ENCODE measurements around the gene MOB1A.
"Not testable (repeated sequence)": the region's sequence is repeated elsewhere in the genome, so short reads cannot be mapped to it uniquely, and the experiment has no call there.

The MOB1A gene

DNA sequence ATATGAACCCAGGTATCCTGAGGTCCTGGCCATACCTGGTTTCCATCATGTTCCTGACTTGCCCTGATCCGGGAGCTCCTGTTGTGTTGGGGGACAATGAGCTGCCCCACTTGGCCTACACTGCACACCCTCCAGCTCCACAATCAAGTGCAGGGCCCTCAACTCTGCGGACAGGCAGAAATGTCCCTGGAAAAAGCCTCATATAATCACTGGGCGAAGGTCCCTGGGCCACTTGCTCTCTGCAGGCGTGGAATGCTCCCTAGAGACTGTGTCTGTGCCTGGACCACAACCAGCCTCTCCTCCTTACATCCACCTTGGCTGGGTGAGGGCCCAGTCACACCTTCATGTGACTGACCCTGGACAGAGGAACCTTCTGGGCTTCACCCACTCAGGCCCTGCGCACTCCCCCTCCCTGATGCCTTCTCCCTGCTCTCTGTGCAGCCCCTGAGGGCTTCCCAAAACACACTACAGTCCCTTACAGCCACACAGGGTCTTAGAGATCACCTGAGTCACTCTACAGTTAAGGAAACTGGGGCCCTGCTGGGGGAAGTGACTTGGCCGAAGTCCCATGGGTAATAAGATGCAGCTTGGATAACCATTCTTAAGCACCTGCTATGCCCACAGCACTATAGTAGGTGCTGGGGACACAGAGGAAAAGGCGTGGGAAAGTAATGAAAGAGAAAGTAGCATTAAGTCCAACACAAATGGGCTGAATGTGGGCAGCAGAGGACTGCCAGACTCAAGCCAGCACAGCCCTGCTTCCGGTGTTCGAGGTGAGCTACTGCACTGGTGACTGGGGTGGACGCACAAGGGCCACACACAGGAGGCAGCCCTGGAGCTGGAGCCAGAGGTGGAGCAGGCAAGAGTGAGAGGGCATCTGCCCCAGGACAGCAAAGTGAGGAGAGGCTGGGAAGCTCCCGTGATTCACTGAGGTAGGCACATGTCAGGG, 40.8 kb downstream of the MOB1A start:
- peaks cover 41% of the 10 kb centered on the region for H3K36me3 ChIP-seq (ENCODE audit: insufficient read depth, insufficient read length, low read length)
- no peak overlapping the region for H3K9ac ChIP-seq (ENCODE audit: insufficient read length, low read depth)
- H3K4me1 ChIP-seq (ENCODE audit: insufficient read depth, insufficient read length): peaks cover 2% of the 10 kb centered on the region
- TF ChIP-seq ZNF274 (IDR thresholded peaks at IDR 0.05; ENCODE audit: low read depth, low read length): no peak
- TF ChIP-seq SUZ12 (IDR thresholded peaks at IDR 0.05; ENCODE audit: extremely low read depth, insufficient read depth, insufficient read length): no peak
- no peak for TF ChIP-seq YY1 (IDR thresholded peaks at IDR 0.05; ENCODE audit: insufficient read depth, insufficient read length)
- no peak for DNase-seq (ENCODE audit: low read depth, low spot score)
- H3K9me3 ChIP-seq (ENCODE audit: insufficient read depth, low read length): no peaks in the 10 kb centered on the region
- no peaks in the 10 kb centered on the region for H3K27me3 ChIP-seq (ENCODE audit: insufficient read depth, insufficient read length)
- H3K4me3 ChIP-seq (ENCODE audit: insufficient read length, low read depth): no peak overlapping the region

DNA sequence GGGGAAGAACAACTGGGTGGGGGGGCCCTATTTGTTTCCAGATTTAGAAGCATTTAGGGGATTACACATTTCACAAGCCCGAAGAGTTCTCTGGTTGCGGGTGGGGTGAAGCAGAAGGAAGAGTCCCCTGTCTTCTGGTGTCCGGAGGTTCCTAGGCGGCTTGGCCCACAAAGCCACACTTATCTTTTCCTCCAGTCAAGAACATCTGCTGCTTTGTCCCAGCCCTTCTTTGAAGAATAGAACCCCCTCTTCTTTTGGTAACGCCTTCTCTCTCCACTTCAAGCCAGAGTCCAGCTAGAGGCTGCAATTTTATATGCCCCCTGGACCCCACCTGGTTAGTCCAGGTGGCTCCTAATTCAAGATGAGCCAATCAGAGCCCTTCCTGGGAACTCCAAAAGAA, 46.8 kb downstream of the MOB1A start:
- no peaks in the 10 kb centered on the region for H3K4me1 ChIP-seq (ENCODE audit: insufficient read depth, insufficient read length)
- H3K27me3 ChIP-seq (ENCODE audit: insufficient read depth, insufficient read length): no peaks in the 10 kb centered on the region
- H3K9ac ChIP-seq (ENCODE audit: insufficient read length, low read depth): no peak overlapping the region
- H3K9me3 ChIP-seq (ENCODE audit: insufficient read depth, low read length): no peaks in the 10 kb centered on the region
- no peak for DNase-seq (ENCODE audit: low read depth, low spot score)
- TF ChIP-seq ZNF274 (IDR thresholded peaks at IDR 0.05; ENCODE audit: low read depth, low read length): no peak
- TF ChIP-seq YY1 (IDR thresholded peaks at IDR 0.05; ENCODE audit: insufficient read depth, insufficient read length): no peak
- no peak for TF ChIP-seq SUZ12 (IDR thresholded peaks at IDR 0.05; ENCODE audit: extremely low read depth, insufficient read depth, insufficient read length)
- H3K36me3 ChIP-seq (ENCODE audit: insufficient read depth, insufficient read length, low read length): peaks cover 11% of the 10 kb centered on the region
- H3K4me3 ChIP-seq (ENCODE audit: insufficient read length, low read depth): no peak overlapping the region

DNA sequence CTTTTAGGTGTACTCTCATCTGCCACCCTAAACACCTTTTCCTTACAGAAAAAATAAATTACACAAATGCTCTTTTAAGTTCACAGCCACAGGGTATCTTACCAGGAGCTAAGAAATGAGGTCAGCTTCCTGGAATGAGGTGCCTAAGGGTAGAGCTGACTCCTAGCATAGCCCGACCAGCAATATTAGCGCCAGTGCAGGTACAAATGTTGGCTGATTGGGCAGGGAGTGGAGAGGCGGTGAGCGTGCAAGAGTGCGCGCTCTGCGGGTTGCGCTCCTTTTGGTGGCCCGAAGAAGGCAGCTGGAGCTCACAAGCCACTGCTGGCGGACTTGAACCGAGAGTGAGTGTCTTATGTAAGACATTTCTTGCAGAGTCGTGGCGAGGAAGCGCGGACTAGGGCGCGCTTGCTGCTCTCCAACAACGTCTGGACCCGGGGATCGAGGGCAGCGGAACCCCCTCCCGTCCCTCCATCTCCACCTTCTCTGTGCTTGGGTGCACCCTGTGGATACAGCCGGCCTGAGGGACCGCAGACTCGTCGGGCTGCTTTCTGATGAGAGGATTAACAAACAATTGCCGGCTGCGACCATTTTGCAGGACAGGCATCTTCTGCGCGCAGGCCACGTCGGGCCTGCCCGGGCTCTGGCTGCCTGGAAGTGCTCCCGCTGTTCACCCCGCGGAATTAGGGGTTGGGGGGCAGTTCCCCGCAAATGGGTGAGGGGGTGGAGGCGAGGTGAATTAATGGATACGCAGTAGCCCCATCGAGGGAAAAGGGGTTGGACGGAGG, 48.3 kb downstream of the MOB1A start:
- peaks cover 9% of the 10 kb centered on the region for H3K36me3 ChIP-seq (ENCODE audit: insufficient read depth, insufficient read length, low read length)
- H3K9ac ChIP-seq (ENCODE audit: insufficient read length, low read depth): no peak overlapping the region
- no peak for DNase-seq (ENCODE audit: low read depth, low spot score)

DNA sequence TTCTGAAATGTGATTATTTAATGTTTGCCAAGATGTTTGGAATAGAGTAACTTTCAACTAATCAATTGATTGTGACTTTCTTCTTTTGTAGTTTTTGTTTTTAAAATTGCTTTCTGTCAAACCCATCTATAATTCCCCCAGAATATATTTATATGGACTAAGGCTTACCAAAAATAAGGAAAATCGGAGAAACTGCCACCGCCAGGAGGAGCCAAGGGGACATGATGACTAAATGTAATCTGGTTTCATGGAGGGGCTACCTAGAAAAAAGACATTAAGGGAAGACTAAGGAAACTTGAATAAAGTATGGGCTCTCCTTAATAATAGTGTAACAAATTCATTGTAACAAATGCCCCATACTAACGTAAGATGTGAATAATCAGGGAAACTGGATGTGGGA, 50.5 kb downstream of the MOB1A start:
- H3K9me3 ChIP-seq (ENCODE audit: insufficient read depth, low read length): peaks cover 3% of the 10 kb centered on the region; the same call in 1 of the 2 replicates
- H3K4me3 ChIP-seq (ENCODE audit: insufficient read length, low read depth): no peak overlapping the region
- no peaks in the 10 kb centered on the region for H3K27me3 ChIP-seq (ENCODE audit: insufficient read depth, insufficient read length)
- no peak overlapping the region for H3K9ac ChIP-seq (ENCODE audit: insufficient read length, low read depth)
- DNase-seq (ENCODE audit: low read depth, low spot score): no peak
- TF ChIP-seq SUZ12 (IDR thresholded peaks at IDR 0.05; ENCODE audit: extremely low read depth, insufficient read depth, insufficient read length) (no peak), ZNF274 (IDR thresholded peaks at IDR 0.05; ENCODE audit: low read depth, low read length) (no peak), YY1 (IDR thresholded peaks at IDR 0.05; ENCODE audit: insufficient read depth, insufficient read length) (no peak)
- no peaks in the 10 kb centered on the region for H3K36me3 ChIP-seq (ENCODE audit: insufficient read depth, insufficient read length, low read length)
- H3K4me1 ChIP-seq (ENCODE audit: insufficient read depth, insufficient read length): no peaks in the 10 kb centered on the region

More for the DNA sequence above, 48.3 kb downstream of the MOB1A start:
- TF ChIP-seq YY1 (IDR thresholded peaks at IDR 0.05; ENCODE audit: insufficient read depth, insufficient read length) (no peak), SUZ12 (IDR thresholded peaks at IDR 0.05; ENCODE audit: extremely low read depth, insufficient read depth, insufficient read length) (no peak), ZNF274 (IDR thresholded peaks at IDR 0.05; ENCODE audit: low read depth, low read length) (no peak)
- Histone ChIP-seq H3K9me3 (ENCODE audit: insufficient read depth, low read length) (no peaks in the 10 kb centered on the region), H3K4me1 (ENCODE audit: insufficient read depth, insufficient read length) (no peaks in the 10 kb centered on the region), H3K4me3 (ENCODE audit: insufficient read length, low read depth) (no peak overlapping the region), H3K27me3 (ENCODE audit: insufficient read depth, insufficient read length) (no peaks in the 10 kb centered on the region)

DNA sequence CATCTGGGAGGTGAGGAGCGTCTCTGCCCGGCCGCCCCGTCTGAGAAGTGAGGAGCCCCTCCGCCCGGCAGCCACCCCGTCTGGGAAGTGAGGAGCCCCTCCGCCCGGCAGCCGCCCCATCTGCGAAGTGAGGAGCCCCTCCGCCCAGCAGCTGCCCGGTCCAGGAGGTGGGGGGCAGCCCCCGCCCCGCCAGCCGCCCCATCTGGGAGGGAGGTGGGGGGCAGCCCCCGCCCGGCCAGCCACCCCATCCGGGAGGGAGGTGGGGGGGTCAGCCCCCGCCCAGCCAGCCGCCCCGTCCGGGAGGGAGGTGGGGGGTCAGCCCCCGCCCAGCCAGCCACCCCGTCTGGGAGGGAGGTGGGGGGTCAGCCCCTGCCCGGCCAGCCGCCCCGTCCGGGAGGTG, 54.7 kb downstream of the MOB1A start:
- peaks cover 27% of the 10 kb centered on the region for H3K9me3 ChIP-seq (ENCODE audit: insufficient read depth, low read length)
- H3K4me1 ChIP-seq (ENCODE audit: insufficient read depth, insufficient read length); H3K36me3 ChIP-seq (ENCODE audit: insufficient read depth, insufficient read length, low read length); H3K27me3 ChIP-seq (ENCODE audit: insufficient read depth, insufficient read length); DNase-seq (ENCODE audit: low read depth, low spot score); H3K9ac ChIP-seq (ENCODE audit: insufficient read length, low read depth); H3K4me3 ChIP-seq (ENCODE audit: insufficient read length, low read depth): not testable (repeated sequence)

DNA sequence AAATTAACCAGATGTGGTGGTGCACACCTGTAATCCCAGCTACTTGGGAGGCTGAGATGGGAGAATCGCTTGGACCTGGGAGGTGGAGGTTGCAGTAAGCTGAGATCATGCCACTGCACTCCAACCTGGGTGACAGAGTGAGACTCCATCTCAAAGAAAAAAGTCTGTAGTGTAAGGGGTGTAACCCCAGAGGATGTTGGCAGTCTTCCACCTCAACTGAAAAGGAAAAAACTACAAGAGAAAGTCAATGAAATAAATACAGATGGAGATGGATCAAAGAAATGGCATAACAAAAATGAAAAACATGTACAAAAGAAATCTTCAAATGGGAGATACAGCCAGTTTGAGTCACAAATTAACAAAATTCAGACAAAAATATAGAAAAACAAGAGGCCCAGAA, 56.8 kb downstream of the MOB1A start:
- H3K9me3 ChIP-seq (ENCODE audit: insufficient read depth, low read length): peaks cover 27% of the 10 kb centered on the region
- DNase-seq (ENCODE audit: low read depth, low spot score); H3K27me3 ChIP-seq (ENCODE audit: insufficient read depth, insufficient read length); H3K36me3 ChIP-seq (ENCODE audit: insufficient read depth, insufficient read length, low read length); H3K4me3 ChIP-seq (ENCODE audit: insufficient read length, low read depth); H3K4me1 ChIP-seq (ENCODE audit: insufficient read depth, insufficient read length); H3K9ac ChIP-seq (ENCODE audit: insufficient read length, low read depth): not testable (repeated sequence)

Measured in NT2/D1 (cell line).